Effector CD8-positive, alpha-beta T cell (primary cell): ENCODE results near the gene PVR.
A peak's percentile ranks its signal among the peaks of the same experiment; 100 is the strongest.
"Not testable (repeated sequence)": the region's sequence is repeated elsewhere in the genome, so short reads cannot be mapped to it uniquely, and the experiment has no call there.

Experiments used
- DNase-seq: peaks from one replicate; lab custom pipeline; 2025; lab: John Stamatoyannopoulos, UW

The PVR gene

GRCh38 chr19:44673510-44673909 is 29.8 kb downstream of the PVR start:
- no peak for DNase-seq

- DNase-seq, result no peak
Measured at GRCh38 chr19:44675521-44675920, 31.8 kb downstream of the PVR start.

GRCh38 chr19:44677019-44677811 is 33.5 kb downstream of the PVR start:
- no peak for DNase-seq

- DNase-seq, result no peak
Measured at GRCh38 chr19:44680536-44680935, 36.8 kb downstream of the PVR start.

- no peak for DNase-seq
Measured at GRCh38 chr19:44681992-44682790, 38.5 kb downstream of the PVR start.

GRCh38 chr19:44682807-44683206 is 39.1 kb downstream of the PVR start:
- DNase-seq, result no peak

- DNase-seq, result no peak
Measured at GRCh38 chr19:44683434-44684210, 39.9 kb downstream of the PVR start.

- not testable (repeated sequence) for DNase-seq
Measured at GRCh38 chr19:44684396-44684795, 40.7 kb downstream of the PVR start.

- DNase-seq, result no peak
Measured at GRCh38 chr19:44684892-44685863, 41.5 kb downstream of the PVR start.

GRCh38 chr19:44685877-44686276 is 42.2 kb downstream of the PVR start:
- DNase-seq, result no peak

GRCh38 chr19:44686896-44687295 is 43.2 kb downstream of the PVR start:
- no peak for DNase-seq

- DNase-seq, result no peak
Measured at GRCh38 chr19:44687888-44688287, 44.2 kb downstream of the PVR start.

- peak; percentile 72 for DNase-seq
Measured at GRCh38 chr19:44689290-44690130, 45.8 kb downstream of the PVR start.

GRCh38 chr19:44690131-44690440 is 46.4 kb downstream of the PVR start:
- no peak for DNase-seq

GRCh38 chr19:44692379-44692721 is 48.6 kb downstream of the PVR start:
- DNase-seq, result no peak

- DNase-seq, result no peak
Measured at GRCh38 chr19:44694184-44694579, 50.5 kb downstream of the PVR start.

GRCh38 chr19:44696939-44697669 is 53.4 kb downstream of the PVR start:
- no peak for DNase-seq

- DNase-seq, result no peak
Measured at GRCh38 chr19:44697670-44698034, 53.9 kb downstream of the PVR start.

- DNase-seq, result no peak
Measured at GRCh38 chr19:44698492-44699201, 54.9 kb downstream of the PVR start, which contains the start of gene CEACAM16. TSS of gene CEACAM16 (plus strand) at chr19:44699151. CDS start at chr19:44701457, 2,306 bp downstream.
